ENCODE data around the gene IKBKE.

DNA sequence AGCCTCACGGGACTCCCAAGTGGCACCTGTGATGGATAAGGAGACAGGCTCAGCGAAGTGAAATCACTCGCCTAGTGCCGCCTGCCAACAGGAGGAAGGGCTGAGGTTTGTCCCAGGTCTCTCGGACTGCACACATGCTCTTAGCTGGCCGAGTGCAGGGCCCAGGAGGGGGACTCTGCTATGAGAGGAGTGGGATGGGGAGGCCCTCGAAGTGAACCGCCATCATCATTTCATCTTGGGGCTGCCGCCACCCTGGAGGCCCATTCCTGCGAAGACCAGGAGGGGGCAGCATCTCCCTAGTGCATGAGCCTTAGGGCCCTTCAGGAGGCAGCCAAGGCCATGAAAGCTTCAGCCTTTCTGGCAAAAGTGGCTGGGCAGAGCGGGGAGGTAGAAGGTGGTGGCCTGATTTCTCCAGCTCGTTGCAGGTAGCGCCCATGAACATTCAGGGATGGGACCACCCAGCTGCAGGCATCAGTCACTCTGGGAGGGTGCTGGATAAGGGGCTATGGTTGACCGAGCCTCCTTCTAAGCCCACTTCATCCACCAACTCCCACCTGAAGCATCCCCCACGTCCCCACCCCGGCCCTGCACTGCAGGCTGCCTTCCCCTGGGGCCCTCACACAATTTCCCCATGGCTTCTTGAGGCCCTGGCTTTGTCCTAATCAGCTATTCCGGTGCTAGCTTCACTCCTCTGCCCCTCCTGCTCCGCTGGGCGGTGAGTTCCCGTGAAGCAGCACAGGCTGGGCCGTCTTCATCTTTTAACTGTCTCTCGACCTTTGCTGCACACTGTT is 19.9 kb downstream of the IKBKE start:
- TF ChIP-seq, protein P1, sequence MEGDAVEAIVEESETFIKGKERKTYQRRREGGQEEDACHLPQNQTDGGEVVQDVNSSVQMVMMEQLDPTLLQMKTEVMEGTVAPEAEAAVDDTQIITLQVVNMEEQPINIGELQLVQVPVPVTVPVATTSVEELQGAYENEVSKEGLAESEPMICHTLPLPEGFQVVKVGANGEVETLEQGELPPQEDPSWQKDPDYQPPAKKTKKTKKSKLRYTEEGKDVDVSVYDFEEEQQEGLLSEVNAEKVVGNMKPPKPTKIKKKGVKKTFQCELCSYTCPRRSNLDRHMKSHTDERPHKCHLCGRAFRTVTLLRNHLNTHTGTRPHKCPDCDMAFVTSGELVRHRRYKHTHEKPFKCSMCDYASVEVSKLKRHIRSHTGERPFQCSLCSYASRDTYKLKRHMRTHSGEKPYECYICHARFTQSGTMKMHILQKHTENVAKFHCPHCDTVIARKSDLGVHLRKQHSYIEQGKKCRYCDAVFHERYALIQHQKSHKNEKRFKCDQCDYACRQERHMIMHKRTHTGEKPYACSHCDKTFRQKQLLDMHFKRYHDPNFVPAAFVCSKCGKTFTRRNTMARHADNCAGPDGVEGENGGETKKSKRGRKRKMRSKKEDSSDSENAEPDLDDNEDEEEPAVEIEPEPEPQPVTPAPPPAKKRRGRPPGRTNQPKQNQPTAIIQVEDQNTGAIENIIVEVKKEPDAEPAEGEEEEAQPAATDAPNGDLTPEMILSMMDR (IDR thresholded peaks at IDR 0.05) = peak; percentile 99
- no peak for TF ChIP-seq ZFX (IDR thresholded peaks at IDR 0.05; ENCODE audit: borderline replicate concordance)

All from 22Rv1 (cell line).